K562 (cell line): Measurements from ENCODE around the gene ABI3BP. TPM values are rescaled to one million over a fixed set of nuclear protein-coding genes. Genes with fewer than 3 reads are reported as not detected.

ENCODE experiments used
- ATAC-seq: fragments of 200-7000 bp; cut with Tn5 transposase; 3 replicates; pipeline ENCODE4 v1.9.1; 2020; ENCODE audit warnings: moderate library complexity
- BruUV-seq: library from RNA; stranded (reverse); fragments of 400-500 nt; replicated peaks from 2 replicates; lab custom pipeline; 2021; lab: Mats Ljungman, UMichigan
- CTCF ChIA-PET: fragments of 300-600 bp; formaldehyde crosslinking; extraction: SDS; loops from one replicate; lab custom pipeline; 2021; ENCODE audit warnings: low intra/inter-chr PET ratio; lab: Yijun Ruan, JAX
- POLR2A ChIA-PET: fragments of 300-600, 350-650 bp; sonication (Branson Sonifier 250); formaldehyde crosslinking; extraction: SDS; loops from one replicate; lab custom pipeline; 2021; ENCODE audit warnings: antibody characterized with exemption, inconsistent platforms; lab: Yijun Ruan, JAX
- DNase-seq, 4 experiments: peaks; one replicate each; pipeline versions ENCODE4 v3.0.0 to v3.0.0-alpha.2; 2011 to 2018; ENCODE audit warnings: low spot score in 3 of 4, mixed read lengths in 3 of 4; ENCODE audit errors: extremely low read depth in 1 of 4
- FAIRE-seq: peaks from 2 replicates; lab custom pipeline; 2011; peaks lifted over from hg19 to GRCh38; lab: Jason Lieb, UNC
- H2AFZ ChIP-seq: 2 replicates; pipeline ENCODE4 v1.6.0; 2011; ENCODE audit warnings: low read depth, low read length, control low read depth, inconsistent platforms
- H3K27ac ChIP-seq: fragments of 200-600 bp; 3 replicates; pipeline ENCODE4 v1.8.0; 2011; ENCODE audit warnings: low read depth, mild to moderate bottlenecking, control low read depth, inconsistent platforms, low read length, moderate library complexity, mixed read lengths; ENCODE audit errors: extremely low read depth
- H3K27me3 ChIP-seq, 2 experiments: fragments of 300-600 bp in 1 of 2; 2 replicates in 1 of 2; 3 replicates in 1 of 2; pipeline versions ENCODE4 v1.6.0 to v1.8.0; 2011; ENCODE audit warnings: inconsistent platforms in 2 of 2, low read length in 2 of 2, mild to moderate bottlenecking in 1 of 2, mixed read lengths in 1 of 2, moderate library complexity in 1 of 2; ENCODE audit not compliant: control insufficient read depth in 2 of 2, insufficient read depth in 2 of 2
- H3K36me3 ChIP-seq: fragments of 300-600 bp; 3 replicates; pipeline ENCODE4 v1.8.0; 2011; ENCODE audit warnings: mild to moderate bottlenecking, low read length, inconsistent platforms; ENCODE audit not compliant: control insufficient read depth, insufficient read depth
- H3K4me1 ChIP-seq, 2 experiments: fragments of 200-600 bp in 1 of 2; replicated peaks in 1 of 2; 2 replicates in 1 of 2; 3 replicates in 1 of 2; pipeline versions ENCODE4 v1.5.1 to v1.8.0; 2011; ENCODE audit warnings: inconsistent platforms in 2 of 2, low read length in 2 of 2, mild to moderate bottlenecking in 1 of 2, mixed read lengths in 1 of 2, moderate library complexity in 1 of 2; ENCODE audit not compliant: control insufficient read depth in 2 of 2, insufficient read depth in 2 of 2
- H3K4me2 ChIP-seq: 2 replicates; pipeline ENCODE4 v1.6.1; 2011; ENCODE audit warnings: low read length, control low read depth, inconsistent platforms, mixed read lengths; ENCODE audit not compliant: insufficient read depth
- H3K4me3 ChIP-seq: fragments of 200-600 bp; sonication (generic), shearing (Covaris generic); 2 replicates; pipeline ENCODE4 v1.5.1; 2016; ENCODE audit warnings: control low read depth, inconsistent platforms
- H3K79me2 ChIP-seq: fragments of 200-600 bp; 3 replicates; pipeline ENCODE4 v1.8.0; 2011; ENCODE audit warnings: low read length, inconsistent platforms; ENCODE audit not compliant: control insufficient read depth, insufficient read depth
- H3K9ac ChIP-seq, 2 experiments: 2 replicates each; pipeline versions ENCODE4 v1.6.0 to v1.6.1; 2011; ENCODE audit warnings: low read depth in 2 of 2, low read length in 2 of 2, control low read depth in 1 of 2, inconsistent platforms in 1 of 2, mild to moderate bottlenecking in 1 of 2, mixed read lengths in 1 of 2; ENCODE audit not compliant: insufficient read depth in 1 of 2
- H3K9me1 ChIP-seq: one replicate; pipeline ENCODE4 v1.6.0; 2011; ENCODE audit warnings: inconsistent platforms, mild to moderate bottlenecking, low read length, moderate library complexity; ENCODE audit not compliant: control insufficient read depth, insufficient read depth
- H3K9me3 ChIP-seq: replicated peaks from 2 replicates; pipeline ENCODE4 v1.5.1; 2011; ENCODE audit warnings: low read depth, low read length, inconsistent platforms; ENCODE audit not compliant: control insufficient read depth, insufficient read depth
- H4K20me1 ChIP-seq: replicated peaks from 2 replicates; pipeline ENCODE4 v1.6.1; 2011; ENCODE audit warnings: low read length, inconsistent platforms, mixed read lengths; ENCODE audit not compliant: control insufficient read depth, insufficient read depth
- GATA2 ChIP-seq: sonication (generic); formaldehyde crosslinking; IDR thresholded peaks from 2 replicates; pipeline ENCODE4 v1.4.0; 2020; ENCODE audit warnings: mild to moderate bottlenecking, missing genetic modification reagents
- LCOR ChIP-seq: sonication (generic); formaldehyde crosslinking; IDR thresholded peaks from 2 replicates; pipeline ENCODE4 v1.8.0; 2022; ENCODE audit warnings: mild to moderate bottlenecking, missing genetic modification reagents
- MAX ChIP-seq: sonication (generic); formaldehyde crosslinking; IDR thresholded peaks from 2 replicates; pipeline ENCODE4 v1.9.0; 2022; ENCODE audit warnings: mild to moderate bottlenecking, missing genetic modification reagents
- MEF2D ChIP-seq: conservative IDR thresholded peaks from 2 replicates; pipeline ENCODE4 v1.6.1; 2016; ENCODE audit warnings: low read depth, missing genetic modification characterization, missing compliant biosample characterization
- MYBL2 ChIP-seq, 2 experiments: fragments of 450-650 bp in 1 of 2; sonication (generic) in 1 of 2; formaldehyde crosslinking in 1 of 2; IDR thresholded peaks; 2 replicates each; pipeline versions ENCODE4 v1.6.1 to v1.8.1; 2017 to 2022; ENCODE audit warnings: borderline replicate concordance in 1 of 2, inconsistent platforms in 1 of 2, low read depth in 1 of 2, mild to moderate bottlenecking in 1 of 2, missing genetic modification reagents in 1 of 2, moderate library complexity in 1 of 2
- NCOA1 ChIP-seq: fragments of 450-650 bp; IDR thresholded peaks from 2 replicates; pipeline ENCODE4 v1.6.1; 2016; ENCODE audit warnings: low read depth
- POLR2AphosphoS5 ChIP-seq: IDR thresholded peaks from 2 replicates; pipeline ENCODE4 v1.6.1; 2011; ENCODE audit warnings: mild to moderate bottlenecking, low read depth, low read length, moderate library complexity; ENCODE audit not compliant: control insufficient read depth, insufficient read depth
- PPARD ChIP-seq: fragments of 250-450 bp; sonication (Bioruptor Pico); IDR thresholded peaks from 2 replicates; pipeline ENCODE4 v1.8.0; 2022; ENCODE audit warnings: inconsistent platforms, mild to moderate bottlenecking, moderate library complexity
- PTBP1 ChIP-seq: fragments of 200-400 bp; formaldehyde crosslinking; IDR thresholded peaks from 2 replicates; pipeline ENCODE4 v1.6.1; 2017; ENCODE audit warnings: low read depth, low read length
- TOE1 ChIP-seq, 2 experiments: fragments of 450-650 bp in 1 of 2; sonication (generic) in 1 of 2; formaldehyde crosslinking in 1 of 2; IDR thresholded peaks; 2 replicates each; pipeline versions ENCODE4 v1.7.1 to v1.8.0; 2016 to 2022; ENCODE audit warnings: borderline replicate concordance in 2 of 2, mild to moderate bottlenecking in 2 of 2, antibody characterized with exemption in 1 of 2, inconsistent platforms in 1 of 2, low read depth in 1 of 2, missing genetic modification reagents in 1 of 2, moderate library complexity in 1 of 2
- XRCC4 ChIP-seq: IDR thresholded peaks from one replicate; pipeline ENCODE4 v1.6.1; 2011; ENCODE audit not compliant: insufficient read depth, insufficient read length; ENCODE audit errors: extremely low read depth
- ZNF212 ChIP-seq: fragments of 450-650 bp; formaldehyde crosslinking; IDR thresholded peaks from 2 replicates; pipeline ENCODE4 v1.4.0; 2020; ENCODE audit warnings: mild to moderate bottlenecking
- ZNF277 ChIP-seq: fragments of 250-450 bp; sonication (Bioruptor Pico); IDR thresholded peaks from 2 replicates; pipeline ENCODE4 v1.8.0; 2022; ENCODE audit warnings: inconsistent platforms, mild to moderate bottlenecking, moderate library complexity, borderline replicate concordance
- ZNF311 ChIP-seq: fragments of 250-450 bp; sonication (Bioruptor Pico); IDR thresholded peaks from 2 replicates; pipeline ENCODE4 v1.4.0; 2020; ENCODE audit warnings: mild to moderate bottlenecking, moderate library complexity
- ZNF511 ChIP-seq: sonication (generic); formaldehyde crosslinking; IDR thresholded peaks from 2 replicates; pipeline ENCODE4 v1.8.0; 2022; ENCODE audit warnings: mild to moderate bottlenecking, missing genetic modification reagents
- ZNF584 ChIP-seq: fragments of 200-800 bp; sonication (Bioruptor generic); IDR thresholded peaks from 2 replicates; pipeline ENCODE4 v1.6.1; 2016; ENCODE audit warnings: low read depth, mild to moderate bottlenecking, missing genetic modification characterization, missing compliant biosample characterization
- ZNF668 ChIP-seq: fragments of 250-450 bp; sonication (Bioruptor Pico); IDR thresholded peaks from 2 replicates; pipeline ENCODE4 v1.8.0; 2022; ENCODE audit warnings: mild to moderate bottlenecking, inconsistent platforms
- ZNF830 ChIP-seq: fragments of 250-450 bp; sonication (Bioruptor Pico); IDR thresholded peaks from 2 replicates; pipeline ENCODE4 v1.5.0; 2021; ENCODE audit warnings: mild to moderate bottlenecking
- WGBS: fragments of 100-300 bp; shearing (Covaris generic); methylation state at CpG from one replicate; pipeline ENCODE4 v1.1.6; 2016; ENCODE audit warnings: low coverage, mixed read lengths; ENCODE audit not compliant: insufficient coverage; ENCODE audit errors: missing lambda C conversion rate; 5-methylcytosine and 5-hydroxymethylcytosine counted together
- in situ Hi-C: fragments of 300-500 bp; cut with MboI; formaldehyde crosslinking; loops from 4 replicates; pipeline ENCODE4 v1.15.0; 2018; ENCODE audit warnings: inconsistent platforms, mixed read lengths
- intact Hi-C: fragments of 100-400 bp; cut with micrococcal nuclease; formaldehyde crosslinking; loops from 2 replicates; pipeline ENCODE4 v1.14.2; 2022
- polyA plus RNA-seq, 8 experiments: library from polyadenylated mRNA; depleted of rRNA in 4 of 8; stranded (reverse) in 5 of 8; unstranded in 3 of 8; fragments of >200 nt; fragmentation: Nextera tagmentation in 2 of 8; fragmentation: Illumina TruSeq in 1 of 8; extraction: Ambion mirVana in 2 of 8; extraction: Trizol in 1 of 8; gene quantifications; 2 replicates each; pipeline versions ENCODE4 v1.2.1 to v1.2.3, GENCODE V29; 2011 to 2014; ENCODE audit warnings: inconsistent platforms in 1 of 8, missing spikeins in 1 of 8
- total RNA-seq, 7 experiments: library from RNA; depleted of rRNA in 6 of 7; stranded (reverse); fragments of >200 nt in 6 of 7; fragmentation: Illumina TruSeq in 2 of 7; extraction: Trizol in 2 of 7; gene quantifications; 2 replicates each; pipeline versions ENCODE4 v1.2.1 to v1.2.3, GENCODE V29; 2011 to 2021; ENCODE audit warnings: low replicate concordance in 1 of 7

The ABI3BP gene
- total and polyA plus RNA-seq, 9 of the 15 experiments (the other 6 are each of a cell fraction or from before 2014, with no cell fraction given) = 0.01 to 0.24 (median 0.06) TPM; not detected in 5

- TF ChIP-seq PPARD (CRISPR knock-in tag) = no peak
- no peak for TF ChIP-seq ZNF277 (CRISPR knock-in tag)
- TF ChIP-seq NCOA1 = no peak
Measured at GRCh38 chr3:100966807-100967206, 26.4 kb downstream of the ABI3BP start (continued).

GRCh38 chr3:100966049-100966491, 27.2 kb downstream of the ABI3BP start:
- in situ Hi-C loops = no loop called here

More at GRCh38 chr3:100966049-100966491, 27.2 kb downstream of the ABI3BP start:
- CTCF ChIA-PET = no interaction called here
- H3K27me3 ChIP-seq = no peaks in the 10 kb centered on the region
- FAIRE-seq (no peak), ATAC-seq (no peak), DNase-seq (no peak)
- 0% methylated on average over 3 of the region's 3 CpGs for WGBS
- H3K79me2 ChIP-seq = no peaks in the 10 kb centered on the region
- no peaks in the 10 kb centered on the region for H3K9me3 ChIP-seq
- BruUV-seq = no TSS peak
- H3K4me2 ChIP-seq = no peak overlapping the region
- no peak overlapping the region for H3K9ac ChIP-seq
- POLR2A ChIA-PET = no interaction called here
- H3K9me1 ChIP-seq = no peaks in the 10 kb centered on the region
- H3K27ac ChIP-seq = no peak overlapping the region
- no peak overlapping the region for H2AFZ ChIP-seq
- TF ChIP-seq MYBL2 (IDR thresholded peaks at IDR 0.05; ENCODE audit: low read depth) = no peak
- no peak for TF ChIP-seq MYBL2 (CRISPR knock-in tag; IDR thresholded peaks at IDR 0.05; ENCODE audit: borderline replicate concordance)
- no peak for TF ChIP-seq MAX (CRISPR knock-in tag)
- no peak for TF ChIP-seq ZNF511
- TF ChIP-seq TOE1 (IDR thresholded peaks at IDR 0.05; ENCODE audit: borderline replicate concordance) = no peak
- no peak for TF ChIP-seq TOE1 (CRISPR knock-in tag; IDR thresholded peaks at IDR 0.05; ENCODE audit: borderline replicate concordance, low read depth)
- TF ChIP-seq LCOR (CRISPR knock-in tag) = no peak
- TF ChIP-seq GATA2 (CRISPR knock-in tag) = no peak
- no peak for TF ChIP-seq ZNF668
- TF ChIP-seq XRCC4 = no peak
- TF ChIP-seq ZNF830 (CRISPR knock-in tag) = no peak
- TF ChIP-seq ZNF212 (CRISPR knock-in tag) = no peak
- TF ChIP-seq MEF2D = no peak
- no peak for TF ChIP-seq PTBP1
- TF ChIP-seq ZNF311 (CRISPR knock-in tag) = no peak
- TF ChIP-seq POLR2AphosphoS5 = no peak
- TF ChIP-seq ZNF584 = no peak
- no peaks in the 10 kb centered on the region for H3K4me1 ChIP-seq
- no peaks in the 10 kb centered on the region for H3K36me3 ChIP-seq
- H3K4me3 ChIP-seq = no peak overlapping the region
- H4K20me1 ChIP-seq = no peaks in the 10 kb centered on the region
- intact Hi-C loops = no loop called here
